HFF-Myc (cell line): ENCODE data around the gene FILIP1L.

Source experiments
- DNase-seq: peaks from one replicate; pipeline ENCODE4 v3.0.0-alpha.2; 2011; ENCODE audit warnings: low read depth; ENCODE audit errors: extremely low read depth
- H3K4me3 ChIP-seq: replicated peaks from 2 replicates; pipeline ENCODE4 v1.5.1; 2011; ENCODE audit warnings: low read depth, mild to moderate bottlenecking, control low read depth, low read length
- CTCF ChIP-seq: IDR thresholded peaks from 2 replicates; pipeline ENCODE4 v1.5.1; 2012; ENCODE audit warnings: mild to moderate bottlenecking, low read depth, low read length, control low read depth; ENCODE audit errors: missing control alignments

Gene FILIP1L

GRCh38 chr3:99941211-99941610, 173.1 kb downstream of the FILIP1L start:
- TF ChIP-seq CTCF = no peak
- DNase-seq = no peak
- H3K4me3 ChIP-seq = no peak overlapping the region

GRCh38 chr3:99940350-99940749, 174.0 kb downstream of the FILIP1L start:
- no peak overlapping the region for H3K4me3 ChIP-seq
- no peak for TF ChIP-seq CTCF
- no peak for DNase-seq

- DNase-seq = no peak
- no peak overlapping the region for H3K4me3 ChIP-seq
- TF ChIP-seq CTCF = no peak
These were observed 174.4 kb downstream of the FILIP1L start for GRCh38 chr3:99939876-99940275.

GRCh38 chr3:99938270-99938911, 175.9 kb downstream of the FILIP1L start:
- TF ChIP-seq CTCF = no peak
- no peak for DNase-seq
- no peak overlapping the region for H3K4me3 ChIP-seq

GRCh38 chr3:99934975-99935797, 179.1 kb downstream of the FILIP1L start:
- no peak overlapping the region for H3K4me3 ChIP-seq
- no peak for DNase-seq
- TF ChIP-seq CTCF = no peak

GRCh38 chr3:99933971-99934750, 180.1 kb downstream of the FILIP1L start:
- no peak for TF ChIP-seq CTCF
- no peak for DNase-seq

More at GRCh38 chr3:99933971-99934750, 180.1 kb downstream of the FILIP1L start:
- H3K4me3 ChIP-seq = no peak overlapping the region
